K562 (cell line): Measurements from ENCODE around the gene SRSF6. TPM values are rescaled to one million over a fixed set of nuclear protein-coding genes. Genes with fewer than 3 reads are reported as not detected.

Experiments used
- ATAC-seq: fragments of 200-7000 bp; cut with Tn5 transposase; 3 replicates; pipeline ENCODE4 v1.9.1; 2020; ENCODE audit warnings: moderate library complexity
- BruUV-seq: library from RNA; stranded (reverse); fragments of 400-500 nt; replicated peaks from 2 replicates; lab custom pipeline; 2021; lab: Mats Ljungman, UMichigan
- CTCF ChIA-PET: fragments of 300-600 bp; formaldehyde crosslinking; extraction: SDS; loops from one replicate; lab custom pipeline; 2021; ENCODE audit warnings: low intra/inter-chr PET ratio; lab: Yijun Ruan, JAX
- POLR2A ChIA-PET: fragments of 300-600, 350-650 bp; sonication (Branson Sonifier 250); formaldehyde crosslinking; extraction: SDS; loops from one replicate; lab custom pipeline; 2021; ENCODE audit warnings: antibody characterized with exemption, inconsistent platforms; lab: Yijun Ruan, JAX
- DNase-seq, 4 experiments: peaks; one replicate each; pipeline versions ENCODE4 v3.0.0 to v3.0.0-alpha.2; 2011 to 2018; ENCODE audit warnings: low spot score in 3 of 4, mixed read lengths in 3 of 4; ENCODE audit errors: extremely low read depth in 1 of 4
- FAIRE-seq: peaks from 2 replicates; lab custom pipeline; 2011; peaks lifted over from hg19 to GRCh38; lab: Jason Lieb, UNC
- H2AFZ ChIP-seq: 2 replicates; pipeline ENCODE4 v1.6.0; 2011; ENCODE audit warnings: low read depth, low read length, control low read depth, inconsistent platforms
- H3K27ac ChIP-seq: fragments of 200-600 bp; 3 replicates; pipeline ENCODE4 v1.8.0; 2011; ENCODE audit warnings: low read depth, mild to moderate bottlenecking, control low read depth, inconsistent platforms, low read length, moderate library complexity, mixed read lengths; ENCODE audit errors: extremely low read depth
- H3K27me3 ChIP-seq, 2 experiments: fragments of 300-600 bp in 1 of 2; 2 replicates in 1 of 2; 3 replicates in 1 of 2; pipeline versions ENCODE4 v1.6.0 to v1.8.0; 2011; ENCODE audit warnings: inconsistent platforms in 2 of 2, low read length in 2 of 2, mild to moderate bottlenecking in 1 of 2, mixed read lengths in 1 of 2, moderate library complexity in 1 of 2; ENCODE audit not compliant: control insufficient read depth in 2 of 2, insufficient read depth in 2 of 2
- H3K36me3 ChIP-seq: fragments of 300-600 bp; 3 replicates; pipeline ENCODE4 v1.8.0; 2011; ENCODE audit warnings: mild to moderate bottlenecking, low read length, inconsistent platforms; ENCODE audit not compliant: control insufficient read depth, insufficient read depth
- H3K4me1 ChIP-seq, 2 experiments: fragments of 200-600 bp in 1 of 2; replicated peaks in 1 of 2; 2 replicates in 1 of 2; 3 replicates in 1 of 2; pipeline versions ENCODE4 v1.5.1 to v1.8.0; 2011; ENCODE audit warnings: inconsistent platforms in 2 of 2, low read length in 2 of 2, mild to moderate bottlenecking in 1 of 2, mixed read lengths in 1 of 2, moderate library complexity in 1 of 2; ENCODE audit not compliant: control insufficient read depth in 2 of 2, insufficient read depth in 2 of 2
- H3K4me2 ChIP-seq: 2 replicates; pipeline ENCODE4 v1.6.1; 2011; ENCODE audit warnings: low read length, control low read depth, inconsistent platforms, mixed read lengths; ENCODE audit not compliant: insufficient read depth
- H3K4me3 ChIP-seq: fragments of 200-600 bp; sonication (generic), shearing (Covaris generic); 2 replicates; pipeline ENCODE4 v1.5.1; 2016; ENCODE audit warnings: control low read depth, inconsistent platforms
- H3K79me2 ChIP-seq: fragments of 200-600 bp; 3 replicates; pipeline ENCODE4 v1.8.0; 2011; ENCODE audit warnings: low read length, inconsistent platforms; ENCODE audit not compliant: control insufficient read depth, insufficient read depth
- H3K9ac ChIP-seq, 2 experiments: 2 replicates each; pipeline versions ENCODE4 v1.6.0 to v1.6.1; 2011; ENCODE audit warnings: low read depth in 2 of 2, low read length in 2 of 2, control low read depth in 1 of 2, inconsistent platforms in 1 of 2, mild to moderate bottlenecking in 1 of 2, mixed read lengths in 1 of 2; ENCODE audit not compliant: insufficient read depth in 1 of 2
- H3K9me1 ChIP-seq: one replicate; pipeline ENCODE4 v1.6.0; 2011; ENCODE audit warnings: inconsistent platforms, mild to moderate bottlenecking, low read length, moderate library complexity; ENCODE audit not compliant: control insufficient read depth, insufficient read depth
- H3K9me3 ChIP-seq: replicated peaks from 2 replicates; pipeline ENCODE4 v1.5.1; 2011; ENCODE audit warnings: low read depth, low read length, inconsistent platforms; ENCODE audit not compliant: control insufficient read depth, insufficient read depth
- H4K20me1 ChIP-seq: replicated peaks from 2 replicates; pipeline ENCODE4 v1.6.1; 2011; ENCODE audit warnings: low read length, inconsistent platforms, mixed read lengths; ENCODE audit not compliant: control insufficient read depth, insufficient read depth
- COPS2 ChIP-seq: fragments of 450-650 bp; conservative IDR thresholded peaks from 2 replicates; pipeline ENCODE4 v1.6.1; 2016; ENCODE audit warnings: mild to moderate bottlenecking, moderate library complexity
- CREB5 ChIP-seq: fragments of 250-450 bp; sonication (Bioruptor Pico); IDR thresholded peaks from 2 replicates; pipeline ENCODE4 v1.5.0; 2020; ENCODE audit warnings: mild to moderate bottlenecking
- CREBBP ChIP-seq: IDR thresholded peaks from one replicate; pipeline ENCODE4 v1.6.1; 2012; ENCODE audit warnings: low read depth, mild to moderate bottlenecking, control low read depth, inconsistent platforms, low read length
- GABPB2 ChIP-seq: fragments of 250-450 bp; sonication (Bioruptor Pico); conservative IDR thresholded peaks from 2 replicates; pipeline ENCODE4 v1.5.1; 2021; ENCODE audit warnings: mild to moderate bottlenecking
- HCFC1 ChIP-seq: IDR thresholded peaks from 2 replicates; pipeline ENCODE4 v1.6.1; 2012; ENCODE audit warnings: low read depth, low read length, improper control_type of control experiment
- MAZ ChIP-seq, 2 experiments: fragments of 450-650 bp in 1 of 2; sonication (generic) in 1 of 2; formaldehyde crosslinking; IDR thresholded peaks in 1 of 2; conservative IDR thresholded peaks in 1 of 2; 2 replicates each; pipeline versions ENCODE4 v1.4.0 to v1.5.0; 2020; ENCODE audit warnings: mild to moderate bottlenecking in 1 of 2, missing genetic modification reagents in 1 of 2
- SIX5 ChIP-seq, 2 experiments: IDR thresholded peaks; 2 replicates each; pipeline ENCODE4 v1.6.1; 2011; ENCODE audit warnings: low read length in 2 of 2, borderline replicate concordance in 1 of 2, low read depth in 1 of 2, mild to moderate bottlenecking in 1 of 2, moderate library complexity in 1 of 2; ENCODE audit not compliant: insufficient read depth in 1 of 2
- SUPT5H ChIP-seq: fragments of 450-650 bp; IDR thresholded peaks from 2 replicates; pipeline ENCODE4 v1.6.1; 2016
- ZBTB11 ChIP-seq, 3 experiments: fragments of 200-800 bp in 1 of 3; fragments of 250-450 bp in 1 of 3; fragments of 450-650 bp in 1 of 3; sonication (Bioruptor Pico) in 1 of 3; sonication (Bioruptor generic) in 1 of 3; formaldehyde crosslinking in 1 of 3; IDR thresholded peaks; 2 replicates each; pipeline versions ENCODE4 v1.6.1 to v1.8.0; 2016 to 2022; ENCODE audit warnings: mild to moderate bottlenecking in 2 of 3, missing genetic modification characterization in 2 of 3, missing compliant biosample characterization in 1 of 3, moderate library complexity in 1 of 3
- ZBTB5 ChIP-seq: fragments of 450-650 bp; IDR thresholded peaks from 2 replicates; pipeline ENCODE4 v1.6.1; 2017; ENCODE audit warnings: antibody characterized with exemption
- ZNF197 ChIP-seq: fragments of 200-800 bp; sonication (Bioruptor generic); IDR thresholded peaks from 2 replicates; pipeline ENCODE4 v1.6.1; 2016; ENCODE audit warnings: low read depth, missing genetic modification characterization, missing compliant biosample characterization
- ZNF444 ChIP-seq: fragments of 250-450 bp; sonication (Bioruptor Pico); IDR thresholded peaks from 2 replicates; pipeline ENCODE4 v1.4.0; 2020; ENCODE audit warnings: mild to moderate bottlenecking, moderate library complexity
- ZNF507 ChIP-seq: conservative IDR thresholded peaks from 2 replicates; pipeline ENCODE4 v1.6.1; 2017; ENCODE audit warnings: missing genetic modification characterization, missing compliant biosample characterization
- ZNF717 ChIP-seq: fragments of 250-450 bp; sonication (Bioruptor Pico); IDR thresholded peaks from 2 replicates; pipeline ENCODE4 v1.5.0; 2021
- ZNF780A ChIP-seq: fragments of 250-450 bp; sonication (Bioruptor Pico); IDR thresholded peaks from 2 replicates; pipeline ENCODE4 v1.5.0; 2021; ENCODE audit warnings: mild to moderate bottlenecking
- WGBS: fragments of 100-300 bp; shearing (Covaris generic); methylation state at CpG from one replicate; pipeline ENCODE4 v1.1.6; 2016; ENCODE audit warnings: low coverage, mixed read lengths; ENCODE audit not compliant: insufficient coverage; ENCODE audit errors: missing lambda C conversion rate; 5-methylcytosine and 5-hydroxymethylcytosine counted together
- in situ Hi-C: fragments of 300-500 bp; cut with MboI; formaldehyde crosslinking; loops from 4 replicates; pipeline ENCODE4 v1.15.0; 2018; ENCODE audit warnings: inconsistent platforms, mixed read lengths
- intact Hi-C: fragments of 100-400 bp; cut with micrococcal nuclease; formaldehyde crosslinking; loops from 2 replicates; pipeline ENCODE4 v1.14.2; 2022
- polyA plus RNA-seq, 8 experiments: library from polyadenylated mRNA; depleted of rRNA in 4 of 8; stranded (reverse) in 5 of 8; unstranded in 3 of 8; fragments of >200 nt; fragmentation: Nextera tagmentation in 2 of 8; fragmentation: Illumina TruSeq in 1 of 8; extraction: Ambion mirVana in 2 of 8; extraction: Trizol in 1 of 8; gene quantifications; 2 replicates each; pipeline versions ENCODE4 v1.2.1 to v1.2.3, GENCODE V29; 2011 to 2014; ENCODE audit warnings: inconsistent platforms in 1 of 8, missing spikeins in 1 of 8
- total RNA-seq, 7 experiments: library from RNA; depleted of rRNA in 6 of 7; stranded (reverse); fragments of >200 nt in 6 of 7; fragmentation: Illumina TruSeq in 2 of 7; extraction: Trizol in 2 of 7; gene quantifications; 2 replicates each; pipeline versions ENCODE4 v1.2.1 to v1.2.3, GENCODE V29; 2011 to 2021; ENCODE audit warnings: low replicate concordance in 1 of 7

The SRSF6 gene
- total and polyA plus RNA-seq, 9 of the 15 experiments (the other 6 are each of a cell fraction or from before 2014, with no cell fraction given): 52.4 to 165 (median 117) TPM

- Histone ChIP-seq H3K36me3 (no peaks in the 10 kb centered on the region), H3K27ac (no peak overlapping the region), H3K9me1 (no peaks in the 10 kb centered on the region), H3K4me2 (no peak overlapping the region), H4K20me1 (no peaks in the 10 kb centered on the region), H3K4me3 (no peak overlapping the region), H3K9me3 (0 out of 2 replicates have a peak, but pooled peaks cover 3% of the 10 kb centered on the region), H3K27me3 (no peaks in the 10 kb centered on the region), H3K79me2 (no peaks in the 10 kb centered on the region; the same call in 2 of the 3 replicates), H3K9ac (no peak overlapping the region), H2AFZ (no peak overlapping the region), H3K4me1 (peaks cover 3 to 4% of the 10 kb centered on the region in 2 experiments; a peak in 4 of 5 replicates)
- DNase-seq: no peak
- CTCF ChIA-PET: no interaction called here
- no peak for FAIRE-seq
- ATAC-seq: no peak
- intact Hi-C loops (loop anchor here (10.0 kb wide), 1 partner anchor 272 kb away; the partner anchor contains the start of gene GTSF1L), in situ Hi-C loops (loop anchor here (10.0 kb wide), 1 partner anchor 242 kb away; no protein-coding TSS in a partner anchor)
- 28% methylated on average over 12 of the region's 15 CpGs for WGBS
- POLR2A ChIA-PET: interaction anchor here (0.7 to 1.5 kb wide), 3 partner anchors 9 to 137 kb away, joined by 3 read pairs; no protein-coding TSS in a partner anchor
- BruUV-seq: no TSS peak
- TF ChIP-seq ZNF717 (CRISPR knock-in tag) (no peak), COPS2 (no peak), ZBTB11 (CRISPR knock-in tag; IDR thresholded peaks at IDR 0.05) (no peak), ZNF197 (CRISPR knock-in tag) (no peak), CREB5 (CRISPR knock-in tag) (no peak), GABPB2 (CRISPR knock-in tag) (no peak), HCFC1 (no peak), ZNF780A (CRISPR knock-in tag) (no peak), ZBTB5 (no peak), SUPT5H (no peak), SIX5 (IDR thresholded peaks at IDR 0.05; ENCODE audit: borderline replicate concordance in 1 of 2, insufficient read depth in 1 of 2, low read depth in 1 of 2, low read length in 2 of 2) (no peak), CREBBP (no peak), ZNF507 (no peak), ZNF444 (CRISPR knock-in tag) (no peak), MAZ (CRISPR knock-in tag; conservative IDR thresholded peaks at IDR 0.05 in 1 of 2, IDR thresholded peaks at IDR 0.05 in 1 of 2) (no peak)
Observed at GRCh38 chr20:43452404-43453126, 5.1 kb upstream of the SRSF6 start.
